OCI-LY1 (cell line): ENCODE measurements around the gene SEMA4B.

ENCODE experiments used
- H2AFZ ChIP-seq: fragments of 200-600 bp; sonication (generic), shearing (Covaris generic); 2 replicates; pipeline ENCODE4 v1.6.0; 2014; ENCODE audit warnings: antibody characterized with exemption, mild to moderate bottlenecking, low read length
- H3F3A ChIP-seq: fragments of 200-600 bp; sonication (generic), shearing (Covaris generic); 2 replicates; pipeline ENCODE4 v1.6.0; 2014; ENCODE audit warnings: mild to moderate bottlenecking, antibody characterized with exemption, low read length, moderate library complexity; ENCODE audit not compliant: insufficient read depth
- H3K27ac ChIP-seq: fragments of 200-600 bp; sonication (generic); 2 replicates; pipeline ENCODE4 v1.5.1; 2014; ENCODE audit warnings: low read length, mixed run types, mild to moderate bottlenecking, low read depth; ENCODE audit not compliant: poor library complexity, severe bottlenecking
- H3K27me3 ChIP-seq: fragments of 200-600 bp; sonication (generic); 2 replicates; pipeline ENCODE4 v1.6.0; 2014; ENCODE audit warnings: antibody characterized with exemption, mild to moderate bottlenecking, low read length, moderate library complexity; ENCODE audit not compliant: insufficient read depth
- H3K36me3 ChIP-seq: fragments of 200-600 bp; sonication (generic); 2 replicates; pipeline ENCODE4 v1.6.1; 2014; ENCODE audit warnings: mild to moderate bottlenecking, antibody characterized with exemption, low read length, moderate library complexity, mixed read lengths; ENCODE audit not compliant: insufficient read depth
- H3K4me1 ChIP-seq: fragments of 200-600 bp; sonication (generic); 2 replicates; pipeline ENCODE4 v1.5.1; 2014; ENCODE audit warnings: mild to moderate bottlenecking, low read length, moderate library complexity; ENCODE audit not compliant: insufficient read depth, severe bottlenecking
- H3K4me2 ChIP-seq: fragments of 200-600 bp; sonication (generic), shearing (Covaris generic); 2 replicates; pipeline ENCODE4 v1.6.1; 2014; ENCODE audit warnings: low read length
- H3K4me3 ChIP-seq: fragments of 200-600 bp; sonication (generic); 2 replicates; pipeline ENCODE4 v1.5.1; 2014; ENCODE audit warnings: low read length, low read depth, mild to moderate bottlenecking, mixed read lengths; ENCODE audit not compliant: poor library complexity, severe bottlenecking
- H3K79me2 ChIP-seq: fragments of 200-600 bp; shearing (Covaris generic); 2 replicates; pipeline ENCODE4 v1.6.1; 2016; ENCODE audit warnings: mixed run types, low read length, mixed read lengths; ENCODE audit not compliant: insufficient read depth
- H3K9ac ChIP-seq: fragments of 200-600 bp; sonication (generic), shearing (Covaris generic); 2 replicates; pipeline ENCODE4 v1.6.1; 2014; ENCODE audit warnings: mild to moderate bottlenecking, low read length, mixed read lengths
- H3K9me2 ChIP-seq: fragments of 200-600 bp; sonication (generic), shearing (Covaris generic); 2 replicates; pipeline ENCODE4 v1.6.1; 2014; ENCODE audit warnings: low read depth, mild to moderate bottlenecking, low read length, mixed read lengths
- H3K9me3 ChIP-seq: fragments of 200-600 bp; shearing (Covaris generic); 2 replicates; pipeline ENCODE4 v1.6.1; 2014; ENCODE audit warnings: low read length, mixed read lengths
- H4K20me1 ChIP-seq: fragments of 200-600 bp; sonication (generic), shearing (Covaris generic); 2 replicates; pipeline ENCODE4 v1.6.0; 2016; ENCODE audit warnings: mild to moderate bottlenecking, low read length; ENCODE audit not compliant: insufficient read depth
- CTCF ChIP-seq: fragments of 200-600 bp; sonication (generic), shearing (Covaris generic); IDR thresholded peaks from 2 replicates; pipeline ENCODE4 v1.5.1; 2017; ENCODE audit warnings: mild to moderate bottlenecking, antibody characterized with exemption, low read length, moderate library complexity, mixed read lengths
- EZH2 ChIP-seq: fragments of 200-600 bp; sonication (generic), shearing (Covaris generic); IDR thresholded peaks from 2 replicates; pipeline ENCODE4 v1.8.0; 2017; ENCODE audit warnings: borderline replicate concordance, mixed run types, mild to moderate bottlenecking, antibody characterized with exemption, low read length, moderate library complexity, mixed read lengths

SEMA4B gene

GRCh38 chr15:90264671-90265070, 63.5 kb downstream of the SEMA4B start:
- H3K79me2 ChIP-seq: peaks cover 32% of the 10 kb centered on the region
- H3K36me3 ChIP-seq: peaks cover 20% of the 10 kb centered on the region
- peak overlapping the region; percentile 65 for H3K27ac ChIP-seq
- no peaks in the 10 kb centered on the region for H3K9me3 ChIP-seq
- no peak overlapping the region for H2AFZ ChIP-seq
- TF ChIP-seq EZH2 (no peak), CTCF (no peak)
- H3K4me2 ChIP-seq: peak overlapping the region; percentile 81
- H3K4me3 ChIP-seq: peak overlapping the region; percentile 90
- peak overlapping the region; percentile 86 for H3K9ac ChIP-seq
- H4K20me1 ChIP-seq: no peaks in the 10 kb centered on the region
- H3K27me3 ChIP-seq: no peaks in the 10 kb centered on the region
- H3K9me2 ChIP-seq: no peaks in the 10 kb centered on the region
- H3K4me1 ChIP-seq: peaks cover 39% of the 10 kb centered on the region
- no peaks in the 10 kb centered on the region for H3F3A ChIP-seq

DNA sequence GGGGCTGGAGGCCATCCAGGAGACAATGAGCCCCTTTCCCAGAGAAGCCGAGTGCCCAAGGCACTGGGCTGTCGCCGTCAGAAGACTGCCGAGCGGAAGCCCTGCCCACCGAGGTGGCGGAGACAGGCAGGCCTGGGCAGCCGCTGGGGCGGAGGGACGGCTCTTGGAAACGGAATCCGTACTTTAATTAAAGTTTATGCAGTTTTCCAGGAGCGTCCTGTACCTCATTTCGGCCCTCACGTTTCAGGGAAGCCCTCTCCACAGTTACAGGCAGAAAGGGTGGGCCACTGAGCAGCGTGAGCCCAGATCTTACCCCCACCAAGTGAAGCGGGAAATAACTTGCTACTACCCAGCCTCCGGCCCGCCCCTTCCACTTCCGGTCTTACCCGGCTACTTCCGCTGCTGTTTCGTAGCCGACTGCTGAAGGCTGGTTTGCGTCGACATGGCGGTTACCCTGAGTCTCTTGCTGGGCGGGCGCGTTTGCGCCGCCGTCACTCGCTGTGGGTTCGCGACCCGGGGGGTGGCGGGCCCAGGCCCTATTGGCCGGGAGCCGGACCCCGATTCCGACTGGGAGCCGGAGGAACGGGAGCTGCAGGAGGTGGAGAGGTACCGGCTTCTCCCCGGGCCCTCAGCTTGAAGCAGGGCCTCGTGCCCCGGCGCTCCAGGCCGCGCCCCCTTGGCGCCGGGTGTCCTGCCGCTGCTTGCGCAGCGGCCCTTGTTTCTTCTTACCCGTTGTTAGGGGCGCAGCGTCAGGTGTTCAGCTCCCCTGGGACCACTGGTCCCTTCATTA, 64.3 kb downstream of the SEMA4B start, which contains the start of gene NGRN:
NGRN (plus strand) TSS at position 402 of the 790 bp plus-strand sequence; CDS start at position 443, 41 bp downstream.
- Histone ChIP-seq H2AFZ (no peak within 1 kb of the TSS), H3K79me2 (peaks cover 35% of the 10 kb centered on the region), H3K4me1 (peaks cover 39% of the 10 kb centered on the region), H3F3A (no peaks in the 10 kb centered on the region), H3K27me3 (no peaks in the 10 kb centered on the region), H3K27ac (peak within 1 kb of the TSS; percentile 65), H3K4me3 (peak within 1 kb of the TSS; percentile 90), H3K9ac (peak within 1 kb of the TSS; percentile 86), H3K36me3 (peaks cover 28% of the 10 kb centered on the region), H4K20me1 (no peaks in the 10 kb centered on the region), H3K4me2 (peak within 1 kb of the TSS; percentile 81), H3K9me2 (no peaks in the 10 kb centered on the region), H3K9me3 (no peaks in the 10 kb centered on the region)
- TF ChIP-seq EZH2: no peak
- TF ChIP-seq CTCF: no peak

- TF ChIP-seq CTCF (no peak), EZH2 (no peak)
- Histone ChIP-seq H3K4me2 (peak overlapping the region; percentile 81), H3K36me3 (peaks cover 34% of the 10 kb centered on the region), H3K9me2 (no peaks in the 10 kb centered on the region), H3K27ac (peak overlapping the region; percentile 65), H3K79me2 (peaks cover 35% of the 10 kb centered on the region), H3K4me3 (peak overlapping the region; percentile 90), H2AFZ (no peak overlapping the region), H3K9me3 (no peaks in the 10 kb centered on the region), H3K9ac (peak overlapping the region; percentile 86), H3K27me3 (no peaks in the 10 kb centered on the region), H3F3A (no peaks in the 10 kb centered on the region), H4K20me1 (no peaks in the 10 kb centered on the region), H3K4me1 (peaks cover 39% of the 10 kb centered on the region)
Observed at GRCh38 chr15:90266061-90266431, 64.9 kb downstream of the SEMA4B start.
